Measurements from ENCODE around the gene DCBLD2.

The DCBLD2 gene

DNA sequence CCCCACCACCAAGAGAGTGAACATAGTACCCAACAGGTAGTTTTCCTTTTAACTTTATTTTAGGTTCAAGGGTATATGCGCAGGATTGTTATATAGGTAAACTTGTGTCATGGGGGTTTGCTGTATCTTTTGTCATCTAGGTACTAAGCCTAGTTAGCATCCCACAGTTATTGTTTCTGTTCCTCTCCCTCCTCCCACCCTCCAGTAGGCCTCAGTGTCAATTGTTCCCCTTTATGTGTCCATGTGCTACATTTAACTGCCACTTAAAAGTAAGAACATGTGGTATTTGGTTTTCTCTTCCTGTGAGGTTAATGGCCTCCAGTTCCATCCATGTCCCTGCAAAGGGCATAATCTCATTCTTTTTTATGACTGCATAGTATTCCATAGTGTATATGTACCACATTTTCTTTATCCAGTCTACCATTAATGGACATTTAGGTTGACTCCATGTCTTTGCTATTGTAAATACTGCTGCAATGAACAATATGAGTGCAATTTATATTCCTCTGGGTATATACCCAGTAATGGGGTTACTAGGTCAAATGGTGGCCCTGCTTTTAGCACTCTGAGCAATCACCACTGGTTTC lies 72.2 kb downstream of the DCBLD2 start:
- DNase-seq (ENCODE audit: low read depth): no peak

DNA sequence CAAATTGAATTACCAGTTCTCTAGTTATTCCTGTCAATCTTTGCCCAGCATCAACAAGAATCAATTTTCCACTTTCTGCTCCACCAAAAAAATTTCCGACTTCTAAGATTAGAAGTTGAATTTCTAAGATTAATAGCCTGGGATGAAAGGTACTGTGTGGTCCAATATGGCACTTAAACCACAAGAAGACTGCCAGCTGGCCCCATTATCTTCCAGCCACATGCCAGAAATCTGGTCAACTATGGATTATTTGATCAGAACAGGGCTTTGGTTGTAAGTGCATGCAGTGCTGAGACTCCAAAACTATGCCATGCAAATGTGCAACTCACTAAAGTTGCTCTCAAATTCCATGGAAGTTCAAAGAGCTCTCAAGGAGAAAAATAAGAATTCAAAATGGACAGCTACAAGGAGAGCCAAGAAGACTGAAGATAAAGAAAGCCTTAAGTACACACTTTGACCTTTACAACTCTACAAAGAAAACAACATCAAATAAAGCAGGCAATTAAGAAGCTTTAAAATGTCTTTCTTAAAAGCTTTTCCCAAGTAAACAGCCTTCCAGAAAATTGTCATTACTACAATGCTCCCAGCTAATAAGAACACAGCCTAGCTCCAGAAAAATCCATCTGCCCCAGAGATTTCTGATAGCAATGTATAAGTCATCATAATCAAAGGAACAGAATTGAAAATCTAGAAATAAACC lies 74.1 kb downstream of the DCBLD2 start:
- no peak for DNase-seq (ENCODE audit: low read depth)

DNA sequence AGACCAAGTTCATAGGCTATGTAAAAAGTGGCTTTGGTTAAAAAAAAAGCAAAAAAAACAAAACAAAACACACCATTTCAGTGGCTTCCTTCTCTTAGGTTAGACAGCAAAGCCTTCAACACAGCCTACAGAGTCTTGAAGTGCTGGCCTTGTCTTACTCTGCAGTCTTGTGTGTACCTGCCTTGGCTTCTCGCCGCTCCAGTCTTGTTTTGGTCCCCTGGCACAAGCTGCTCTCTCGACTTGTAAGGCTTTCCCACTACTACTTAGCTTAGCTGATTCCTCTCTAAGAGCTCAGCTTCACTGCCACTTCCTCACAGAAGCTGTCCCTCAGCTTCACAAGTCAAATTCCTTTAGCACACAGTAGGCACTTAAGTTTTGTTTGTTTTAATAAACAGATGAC lies 75.4 kb downstream of the DCBLD2 start:
- no peak for DNase-seq (ENCODE audit: low read depth)

DNA sequence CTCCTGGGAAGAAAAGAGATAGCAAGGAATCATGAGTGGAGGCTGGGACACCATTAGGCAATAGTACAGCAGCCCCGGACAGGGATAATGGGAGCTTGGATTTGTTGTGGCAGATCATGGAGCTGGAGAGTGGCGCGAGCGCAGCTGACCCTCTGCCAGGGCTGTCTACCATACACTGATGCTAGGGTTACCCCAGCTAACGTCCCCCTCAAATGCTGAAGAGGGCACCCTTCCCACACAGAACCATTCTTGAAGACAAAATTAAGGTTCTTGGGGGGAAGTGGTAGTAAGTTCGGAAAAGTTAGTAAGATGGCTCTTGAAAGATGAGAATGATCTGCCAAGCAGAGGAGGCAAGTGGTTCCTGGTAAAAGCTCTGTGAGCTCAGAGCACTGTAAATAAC lies 77.2 kb downstream of the DCBLD2 start:
- DNase-seq (ENCODE audit: low read depth): no peak

DNA sequence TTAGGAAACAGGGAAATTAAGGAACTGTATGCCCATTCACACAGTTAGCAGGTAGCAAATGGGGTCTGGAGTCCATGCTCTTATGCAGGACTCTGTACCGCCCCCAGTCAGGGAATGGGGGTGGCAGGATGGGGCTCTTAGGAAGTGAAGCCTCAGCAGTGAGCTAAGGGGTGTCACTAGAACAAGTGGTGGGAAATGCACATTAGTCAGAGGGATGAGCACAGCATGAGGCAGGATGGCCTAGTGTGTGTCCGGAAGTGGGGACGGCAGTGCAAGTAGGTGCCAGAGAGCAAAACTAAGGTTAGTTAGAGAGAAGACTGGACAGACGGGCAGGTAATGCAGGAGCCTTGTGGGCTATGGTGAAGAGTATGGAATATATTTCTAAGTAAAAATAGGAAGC lies 77.7 kb downstream of the DCBLD2 start:
- DNase-seq (ENCODE audit: low read depth): no peak

DNA sequence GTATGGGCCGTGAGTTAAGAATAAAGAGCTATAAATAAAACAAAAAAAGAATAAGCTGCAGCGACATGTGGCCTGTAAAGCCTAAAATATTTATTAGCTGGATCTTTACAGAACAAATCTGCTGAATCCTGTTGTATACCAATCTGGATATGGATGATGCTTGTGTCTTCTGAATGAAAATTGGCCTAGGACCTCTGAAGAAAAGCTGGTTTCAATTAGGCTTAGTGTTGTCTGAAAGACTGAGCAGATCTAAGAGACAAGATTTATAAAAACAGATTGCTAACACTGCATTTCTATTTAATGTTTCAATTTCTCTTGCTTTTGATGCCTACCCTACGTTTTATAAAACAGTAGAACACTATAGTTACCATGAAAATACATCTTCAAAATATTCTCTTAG lies 80.4 kb downstream of the DCBLD2 start:
- DNase-seq (ENCODE audit: low read depth): no peak

DNA sequence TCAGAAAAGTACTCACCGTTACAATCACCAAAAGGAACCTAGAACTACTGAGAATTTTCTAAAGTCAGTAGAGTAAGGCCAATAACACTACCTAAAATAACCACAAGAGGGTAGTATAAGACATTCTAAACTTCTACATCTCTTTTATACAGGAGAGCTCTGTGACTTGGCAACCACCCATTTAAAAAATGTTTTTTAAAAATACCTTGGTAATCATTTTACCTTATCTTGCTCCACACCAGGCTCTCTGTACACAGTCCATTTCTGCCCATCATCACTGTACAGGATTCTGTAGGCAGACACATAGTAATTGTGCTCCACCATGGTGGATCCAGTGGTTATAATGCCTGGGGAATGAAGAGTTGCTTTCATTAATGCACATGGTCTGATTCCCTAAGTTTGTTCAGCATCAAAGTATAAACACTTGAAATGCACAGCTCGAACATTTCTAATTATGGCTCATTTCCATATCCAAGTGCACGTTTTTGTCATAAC lies 83.9 kb downstream of the DCBLD2 start:
- peak; percentile 44 for DNase-seq (ENCODE audit: low read depth)

DNA sequence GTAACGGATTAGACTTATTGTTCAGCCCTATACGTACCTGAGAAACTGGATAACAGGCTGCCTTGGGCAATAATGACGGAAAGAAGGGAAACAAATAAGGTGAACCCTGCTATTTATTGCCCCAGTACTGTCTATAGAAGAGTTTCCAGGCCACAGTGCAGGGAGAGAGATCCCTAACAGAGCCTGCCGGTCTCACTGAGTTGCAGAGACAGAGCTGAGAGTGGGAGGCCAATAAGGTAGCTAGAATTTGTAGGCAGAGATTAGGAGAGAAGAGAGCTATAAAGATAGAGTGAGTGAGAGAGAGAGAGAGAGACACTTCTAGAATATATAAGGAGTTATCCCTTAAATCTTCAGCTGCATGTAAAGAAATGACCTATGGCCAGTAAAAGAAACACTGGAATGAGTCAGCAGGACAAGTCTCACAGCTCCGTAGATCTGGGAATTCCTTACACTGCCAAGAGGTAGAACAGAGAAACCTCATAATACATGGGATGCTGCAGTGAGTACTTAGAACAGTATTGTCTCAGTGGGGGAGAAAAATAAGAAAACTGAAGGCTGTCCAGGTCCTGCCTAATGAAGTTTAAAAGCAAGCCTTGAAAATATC lies 86.6 kb downstream of the DCBLD2 start:
- DNase-seq (ENCODE audit: low read depth): peak; percentile 54

DNA sequence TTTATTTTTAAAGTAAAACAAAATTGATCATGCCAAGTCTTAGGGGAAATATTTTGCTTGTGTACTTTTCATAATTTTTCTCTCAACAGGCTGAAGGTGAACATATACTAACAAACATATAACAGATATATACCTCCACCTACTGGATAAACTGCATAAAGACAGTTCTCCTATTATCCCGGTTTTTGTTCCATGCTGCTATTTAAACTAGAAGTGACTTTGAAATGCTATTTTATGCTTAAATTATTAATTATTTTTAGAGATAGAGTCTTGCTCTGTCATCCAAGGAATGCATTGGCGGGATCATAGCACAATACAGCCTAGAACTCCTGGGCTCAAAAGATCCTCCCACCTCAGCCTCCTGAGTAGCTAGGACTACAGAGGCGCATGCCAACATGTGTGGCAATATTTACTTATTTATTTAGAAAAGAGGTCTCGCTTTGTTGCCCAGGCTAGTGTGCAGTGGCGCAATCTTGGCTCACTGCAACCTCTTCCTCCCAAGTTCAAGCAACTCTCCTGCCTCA lies 88.6 kb downstream of the DCBLD2 start:
- peak; percentile 62 for DNase-seq (ENCODE audit: low read depth)

DNA sequence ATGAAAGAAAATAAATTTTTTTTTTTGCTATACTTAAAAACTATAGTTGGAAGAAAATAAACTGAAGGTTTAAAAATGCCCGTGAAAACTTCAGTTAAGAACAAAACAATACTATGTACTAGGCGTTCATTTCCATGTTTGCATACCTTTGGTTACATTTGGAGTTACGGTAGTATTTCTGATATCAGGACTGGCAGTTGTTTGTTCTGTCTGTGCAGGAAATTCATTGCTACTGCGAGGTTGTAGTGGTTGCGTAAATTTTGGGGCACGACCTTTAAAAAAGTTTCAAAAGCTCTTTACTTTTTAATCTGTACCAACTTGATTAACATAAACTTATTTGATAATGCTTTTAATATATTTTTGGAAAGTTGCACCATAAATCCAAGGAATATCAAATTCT lies 90.4 kb downstream of the DCBLD2 start:
- no peak for DNase-seq (ENCODE audit: low read depth)

DNA sequence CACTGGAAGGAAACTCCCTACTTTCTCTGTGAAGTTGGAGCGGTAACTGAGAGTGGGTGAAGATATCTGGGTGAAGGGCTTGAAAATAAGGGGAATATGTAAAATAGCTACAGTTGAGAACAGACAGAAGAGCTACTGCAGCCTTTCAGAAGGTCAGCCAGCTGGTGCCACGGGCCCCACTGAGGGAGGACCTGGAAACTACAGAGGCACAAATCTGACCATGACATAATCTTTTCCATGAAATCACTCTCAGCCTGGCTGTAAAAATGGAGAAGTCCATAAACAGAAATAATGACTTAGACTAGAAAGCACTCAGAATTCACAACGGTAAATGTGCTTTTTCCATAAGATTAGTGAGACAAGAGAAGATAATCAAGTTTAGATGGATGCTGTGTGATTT lies 91.9 kb downstream of the DCBLD2 start:
- no peak for DNase-seq (ENCODE audit: low read depth)

DNA sequence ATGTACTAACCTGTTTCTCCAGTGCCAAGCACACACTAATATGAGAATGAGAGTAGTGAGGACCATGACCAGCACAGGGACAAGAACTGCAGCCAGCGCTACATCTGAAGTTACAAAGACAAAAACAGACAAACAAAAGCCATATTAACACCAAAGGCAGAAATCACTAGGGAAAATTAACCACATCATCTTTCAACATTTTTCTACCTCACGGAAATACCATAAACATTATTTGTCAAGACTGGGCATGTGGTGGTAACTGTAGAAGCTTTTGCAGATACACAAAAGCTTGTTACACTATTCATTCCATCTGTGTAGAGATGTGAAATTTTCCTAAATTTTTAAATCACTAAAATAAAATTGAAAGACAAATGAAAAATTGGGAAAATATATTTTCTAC lies 93.4 kb downstream of the DCBLD2 start:
- DNase-seq (ENCODE audit: low read depth): no peak

DNA sequence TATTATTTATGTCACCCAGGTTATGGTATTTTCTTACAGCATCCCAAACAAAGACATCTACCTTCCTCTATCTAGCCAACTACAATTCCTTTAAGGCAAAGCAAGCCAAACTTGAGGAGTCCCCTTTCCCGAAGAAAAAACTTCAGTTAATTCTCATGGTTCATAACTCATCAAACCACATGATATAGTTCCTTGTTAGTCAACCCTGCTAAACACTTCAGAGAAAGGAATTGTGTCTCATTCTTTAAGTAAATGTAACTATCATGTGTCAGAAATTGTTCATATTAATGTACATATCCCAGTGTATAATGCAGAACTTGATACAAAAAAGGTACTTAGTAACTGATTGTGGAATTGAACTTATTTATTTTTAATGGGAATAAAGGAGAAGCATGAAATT lies 93.9 kb downstream of the DCBLD2 start:
- DNase-seq (ENCODE audit: low read depth): no peak

DNA sequence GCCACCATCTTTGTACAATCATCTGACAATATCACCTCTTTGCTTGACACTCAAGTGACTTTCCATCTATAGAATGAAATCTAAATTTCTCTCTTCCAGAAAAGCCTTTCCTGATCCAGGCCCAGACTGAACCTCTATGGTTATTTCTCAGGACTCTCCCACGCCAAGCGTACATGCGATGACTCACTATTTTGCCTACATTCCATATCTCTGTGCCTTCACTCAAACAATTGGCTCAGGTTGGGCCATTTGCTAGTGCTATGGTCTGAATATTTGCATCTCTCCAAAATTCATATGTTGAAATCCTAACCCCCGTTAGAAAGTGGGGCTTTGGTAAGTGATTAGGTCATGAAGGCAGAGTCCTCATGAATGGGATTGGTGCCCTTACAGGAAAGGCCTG lies 94.5 kb downstream of the DCBLD2 start:
- DNase-seq (ENCODE audit: low read depth): no peak

DNA sequence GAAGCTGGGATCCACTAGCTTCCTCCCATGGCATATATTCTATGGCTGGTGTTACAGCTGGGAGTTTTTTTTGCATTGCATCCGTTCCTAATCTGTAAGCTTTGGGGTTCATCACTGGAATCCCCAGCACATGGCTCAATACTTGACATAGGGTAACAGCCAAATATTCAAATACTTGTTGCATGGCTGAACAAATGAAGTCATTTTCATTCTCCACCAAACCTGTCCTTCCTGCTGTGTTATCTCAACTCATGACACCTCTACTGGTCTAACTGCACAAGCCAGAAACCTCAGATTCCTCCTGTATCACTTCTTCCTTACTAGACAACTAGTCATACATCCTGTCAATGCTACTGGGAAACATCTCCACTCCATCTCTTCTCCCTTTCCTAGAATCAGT lies 95.0 kb downstream of the DCBLD2 start:
- DNase-seq (ENCODE audit: low read depth): no peak

DNA sequence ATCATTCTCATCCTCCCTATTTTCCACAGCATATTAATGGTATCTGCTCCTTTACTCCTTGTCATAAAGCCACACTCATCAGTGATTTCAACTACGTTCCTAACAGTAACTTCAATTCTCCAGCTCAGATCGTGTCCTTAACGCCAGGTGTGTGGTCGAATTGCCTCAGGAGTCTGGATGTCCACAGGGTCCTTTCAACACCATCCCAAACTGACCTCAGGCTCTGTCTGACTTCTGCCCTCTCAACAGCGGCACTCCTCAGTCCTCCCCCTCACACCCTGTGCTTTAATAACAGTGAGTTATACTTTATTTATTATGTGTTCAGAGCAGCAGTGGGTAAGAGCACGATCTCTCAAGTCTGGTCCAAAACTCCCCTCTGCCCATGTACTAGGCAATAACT lies 95.9 kb downstream of the DCBLD2 start:
- no peak for DNase-seq (ENCODE audit: low read depth)

DNA sequence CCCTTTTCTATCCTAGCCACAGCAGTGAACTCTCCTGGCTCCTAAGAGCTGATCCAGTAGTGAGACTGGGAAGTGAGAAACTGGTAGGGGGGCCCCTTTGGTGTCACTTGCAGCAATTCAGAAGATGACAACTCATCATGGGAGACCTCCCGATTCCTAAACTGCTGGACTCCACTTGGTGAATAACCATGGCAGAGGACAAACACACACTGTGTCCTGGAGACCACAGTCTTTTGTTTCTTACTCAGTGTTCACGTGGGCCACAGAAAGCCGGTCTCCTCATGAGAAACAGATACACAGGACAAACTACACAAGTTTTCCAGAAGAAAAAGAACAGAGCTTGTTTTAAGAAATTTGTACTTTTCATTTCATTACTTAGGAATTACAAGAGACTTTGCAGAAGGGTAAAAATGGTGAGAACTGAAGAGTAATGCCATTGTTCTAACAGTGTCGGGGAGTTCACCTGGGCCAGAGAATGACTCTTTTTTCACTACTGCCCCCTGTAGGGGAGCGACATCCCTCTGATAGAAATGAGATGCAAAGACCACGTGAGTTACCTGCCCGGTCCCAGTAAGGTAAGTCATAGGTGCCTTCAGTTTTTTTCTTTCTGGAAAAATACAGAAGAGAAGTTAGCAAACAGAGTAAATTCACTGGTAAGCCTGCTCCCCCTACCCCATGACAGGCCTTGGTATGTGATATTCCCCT lies 100.3 kb downstream of the DCBLD2 start:
- DNase-seq (ENCODE audit: low read depth): no peak

DNA sequence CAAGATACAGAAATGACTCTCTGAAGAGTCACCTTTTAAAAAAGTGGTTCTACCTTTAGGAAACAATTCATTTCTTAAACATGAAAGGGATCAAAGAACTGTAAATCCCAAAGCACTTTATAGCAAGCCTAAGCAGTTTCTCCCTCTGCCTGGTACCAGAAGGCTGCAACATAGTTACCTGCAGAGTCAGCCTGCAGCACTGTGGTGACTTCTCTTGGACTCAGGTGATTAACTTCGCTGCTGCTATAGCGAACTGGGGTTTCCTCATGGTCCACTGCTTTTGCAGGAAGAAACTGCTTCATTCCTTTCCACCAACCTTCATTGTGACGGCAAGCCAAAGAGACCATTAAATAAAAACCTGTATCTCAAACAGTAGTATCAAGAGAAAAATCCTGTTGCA lies 101.1 kb downstream of the DCBLD2 start:
- no peak for DNase-seq (ENCODE audit: low read depth)

DNA sequence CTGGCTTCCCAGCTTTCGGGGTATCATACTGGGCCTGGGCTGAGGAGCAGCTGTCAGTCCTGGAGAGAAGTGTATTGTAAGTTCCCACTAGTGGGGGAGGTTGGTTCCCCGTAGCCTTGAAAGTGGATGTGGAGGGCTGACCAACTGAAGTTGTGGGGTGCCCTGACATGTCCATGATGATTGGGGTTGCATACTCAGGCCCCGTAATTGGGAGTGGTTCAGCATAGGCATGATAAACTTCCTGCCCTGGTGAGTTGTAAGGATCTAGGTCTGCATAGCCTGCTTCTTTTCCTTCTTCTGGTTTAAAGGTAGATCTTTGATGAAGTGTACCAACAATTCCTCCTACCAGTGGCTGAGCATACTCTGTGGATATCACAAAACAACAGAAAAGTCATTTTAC lies 102.0 kb downstream of the DCBLD2 start:
- DNase-seq (ENCODE audit: low read depth): no peak

DNA sequence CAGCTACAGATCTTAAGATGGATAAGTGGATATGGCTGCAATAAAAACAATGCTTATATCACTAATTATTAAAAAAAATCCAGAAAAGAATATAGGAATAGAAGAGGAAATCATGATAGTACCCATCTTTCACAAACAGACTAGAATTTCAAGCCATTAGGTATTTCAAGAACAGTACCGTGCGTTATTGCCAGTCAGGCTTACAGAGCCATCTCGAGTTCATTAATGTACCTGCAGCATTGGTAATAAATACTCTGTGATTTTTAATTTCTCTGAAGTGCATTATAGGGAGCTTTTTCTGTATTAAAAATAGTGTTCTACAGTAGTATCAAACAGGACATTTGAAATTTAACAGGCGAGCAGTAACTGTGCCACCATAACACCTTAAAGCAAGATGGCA lies 102.7 kb downstream of the DCBLD2 start:
- DNase-seq (ENCODE audit: low read depth): no peak

DNA sequence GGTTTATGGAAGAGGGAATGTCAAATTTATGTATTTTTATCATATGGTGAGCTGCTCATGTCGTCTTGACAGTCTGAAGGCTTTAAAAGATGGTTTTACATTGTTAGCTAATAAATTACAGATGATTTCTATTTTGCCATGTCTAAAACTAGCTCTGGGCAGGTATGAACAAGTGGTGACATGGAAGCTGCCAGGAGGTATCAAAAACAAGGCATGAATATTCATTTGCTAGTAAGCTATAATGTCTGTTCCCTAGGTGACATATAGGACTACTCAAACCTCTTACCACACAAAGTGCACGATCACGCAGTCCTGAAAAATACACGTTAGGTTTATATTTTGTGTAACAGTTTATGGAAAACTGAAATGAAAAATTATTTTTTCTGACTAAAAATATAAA lies 103.6 kb downstream of the DCBLD2 start:
- no peak for DNase-seq (ENCODE audit: low read depth)

DNA sequence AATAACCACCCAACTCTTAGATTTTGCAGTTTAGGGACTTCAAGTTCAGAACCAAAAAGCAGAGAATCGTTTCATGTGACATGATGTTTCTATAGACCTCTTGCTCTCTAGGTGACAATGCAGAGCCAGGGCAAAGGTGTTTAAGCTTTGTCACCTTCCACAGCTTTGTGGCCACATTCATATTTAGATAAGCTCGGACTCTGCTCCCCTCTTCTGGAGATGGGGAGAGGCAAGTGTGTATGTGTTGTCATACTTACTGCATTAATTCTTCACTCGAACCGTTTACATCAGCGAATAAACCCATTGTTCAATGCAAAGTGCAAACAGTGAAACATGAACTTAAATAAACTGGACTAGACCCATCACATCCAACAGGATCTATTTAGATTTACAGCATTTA lies 105.2 kb downstream of the DCBLD2 start:
- no peak for DNase-seq (ENCODE audit: low read depth)

DNA sequence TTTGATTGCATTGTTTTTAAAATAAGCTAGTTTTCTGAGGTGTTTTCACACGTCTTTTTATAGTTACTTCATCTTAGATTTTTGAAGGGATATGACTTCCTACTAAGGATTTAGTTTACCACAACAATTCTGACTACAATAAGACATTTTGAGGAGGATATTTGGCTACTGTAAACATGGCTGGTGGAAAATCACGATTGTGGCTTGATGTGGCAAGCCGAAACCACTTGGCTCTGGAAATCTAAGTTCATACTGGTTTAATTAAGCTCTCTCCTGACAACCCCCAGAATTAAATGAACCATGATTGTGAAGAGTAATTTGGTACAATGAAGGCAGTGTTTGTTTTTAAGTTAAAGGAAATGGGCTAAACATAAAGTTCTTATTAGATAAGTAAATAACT lies 107.5 kb downstream of the DCBLD2 start:
- peak; percentile 71 for DNase-seq (ENCODE audit: low read depth)

Data from fibroblast of gingiva (primary cell).